ENCODE data around the gene CFAP99. TPM values are rescaled to one million over a fixed set of nuclear protein-coding genes. Genes with fewer than 3 reads are reported as not detected.

Gene CFAP99
- total RNA-seq, 4 donors from 2014 or later, result 0.32 to 0.60 TPM; not detected in 2

- ATAC-seq (ENCODE audit: low FRiP score) (no peak), DNase-seq (ENCODE audit: low spot score) (no peak)
- no peak for TF ChIP-seq CTCF (IDR thresholded peaks at IDR 0.05)
Measured at GRCh38 chr4:2390784-2391421, 27.9 kb upstream of the CFAP99 start.

GRCh38 chr4:2393353-2394270 lies 25.1 kb upstream of the CFAP99 start:
- no peak for TF ChIP-seq CTCF (IDR thresholded peaks at IDR 0.05)
- ATAC-seq (ENCODE audit: low FRiP score), result no peak
- no peak for DNase-seq (ENCODE audit: low spot score)

GRCh38 chr4:2394528-2394927 lies 24.2 kb upstream of the CFAP99 start:
- no peak for TF ChIP-seq CTCF (IDR thresholded peaks at IDR 0.05)
- ATAC-seq (ENCODE audit: low FRiP score) (no peak), DNase-seq (ENCODE audit: low spot score) (no peak)

GRCh38 chr4:2395038-2395437 lies 23.7 kb upstream of the CFAP99 start:
- no peak for TF ChIP-seq CTCF (IDR thresholded peaks at IDR 0.05)
- DNase-seq (ENCODE audit: low spot score) (no peak), ATAC-seq (ENCODE audit: low FRiP score) (no peak)

- DNase-seq (ENCODE audit: low spot score), result no peak
Measured at GRCh38 chr4:2395584-2395983, 23.2 kb upstream of the CFAP99 start.

GRCh38 chr4:2396781-2397368 lies 21.9 kb upstream of the CFAP99 start:
- TF ChIP-seq CTCF (IDR thresholded peaks at IDR 0.05), result no peak
- ATAC-seq (ENCODE audit: low FRiP score) (no peak), DNase-seq (ENCODE audit: low spot score) (no peak)

More at GRCh38 chr4:2395584-2395983, 23.2 kb upstream of the CFAP99 start:
- ATAC-seq (ENCODE audit: low FRiP score), result no peak
- no peak for TF ChIP-seq CTCF (IDR thresholded peaks at IDR 0.05)
